ENCODE data around the gene CFAP46.

DNA sequence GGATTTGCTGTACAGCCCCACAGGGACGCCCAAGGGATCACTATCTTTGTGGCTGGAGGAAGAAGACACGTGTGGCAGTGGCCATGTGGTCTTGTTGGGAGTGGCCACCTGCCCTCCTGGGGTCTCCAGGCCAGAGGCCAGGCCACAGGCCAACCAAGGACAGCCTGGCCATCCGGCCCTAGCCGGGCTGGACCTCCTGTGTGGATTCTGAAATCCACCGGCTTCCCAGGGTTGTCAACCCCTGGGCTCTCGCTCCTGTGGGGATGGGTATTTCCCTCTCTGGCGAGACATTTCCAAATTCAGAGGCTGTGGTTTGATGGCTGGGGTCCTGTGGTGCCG lies 31.5 kb upstream of the CFAP46 start:
- TF ChIP-seq, protein P1, sequence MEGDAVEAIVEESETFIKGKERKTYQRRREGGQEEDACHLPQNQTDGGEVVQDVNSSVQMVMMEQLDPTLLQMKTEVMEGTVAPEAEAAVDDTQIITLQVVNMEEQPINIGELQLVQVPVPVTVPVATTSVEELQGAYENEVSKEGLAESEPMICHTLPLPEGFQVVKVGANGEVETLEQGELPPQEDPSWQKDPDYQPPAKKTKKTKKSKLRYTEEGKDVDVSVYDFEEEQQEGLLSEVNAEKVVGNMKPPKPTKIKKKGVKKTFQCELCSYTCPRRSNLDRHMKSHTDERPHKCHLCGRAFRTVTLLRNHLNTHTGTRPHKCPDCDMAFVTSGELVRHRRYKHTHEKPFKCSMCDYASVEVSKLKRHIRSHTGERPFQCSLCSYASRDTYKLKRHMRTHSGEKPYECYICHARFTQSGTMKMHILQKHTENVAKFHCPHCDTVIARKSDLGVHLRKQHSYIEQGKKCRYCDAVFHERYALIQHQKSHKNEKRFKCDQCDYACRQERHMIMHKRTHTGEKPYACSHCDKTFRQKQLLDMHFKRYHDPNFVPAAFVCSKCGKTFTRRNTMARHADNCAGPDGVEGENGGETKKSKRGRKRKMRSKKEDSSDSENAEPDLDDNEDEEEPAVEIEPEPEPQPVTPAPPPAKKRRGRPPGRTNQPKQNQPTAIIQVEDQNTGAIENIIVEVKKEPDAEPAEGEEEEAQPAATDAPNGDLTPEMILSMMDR (IDR thresholded peaks at IDR 0.05; ENCODE audit: poor library complexity, severe bottlenecking), result no peak
- TF ChIP-seq EP300 (conservative IDR thresholded peaks at IDR 0.05; ENCODE audit: poor library complexity, severe bottlenecking) (no peak), EZH2 (IDR thresholded peaks at IDR 0.05; ENCODE audit: borderline replicate concordance, insufficient read depth, low read length, poor library complexity, severe bottlenecking) (no peak), TAF1 (IDR thresholded peaks at IDR 0.05; ENCODE audit: low read depth) (no peak)

Measured in neural cell (in vitro differentiated cells).